DMS153 treated with DMSO at 0.1 percent for 48 hours (cell line): ENCODE results near the gene CORT.
"Not testable (repeated sequence)": the region's sequence is repeated elsewhere in the genome, so short reads cannot be mapped to it uniquely, and the experiment has no call there.

Experiments
- DNase-seq: peaks from one replicate; lab custom pipeline; 2025; ENCODE audit not compliant: unreplicated experiment; lab: John Stamatoyannopoulos, UW

The CORT gene

DNA sequence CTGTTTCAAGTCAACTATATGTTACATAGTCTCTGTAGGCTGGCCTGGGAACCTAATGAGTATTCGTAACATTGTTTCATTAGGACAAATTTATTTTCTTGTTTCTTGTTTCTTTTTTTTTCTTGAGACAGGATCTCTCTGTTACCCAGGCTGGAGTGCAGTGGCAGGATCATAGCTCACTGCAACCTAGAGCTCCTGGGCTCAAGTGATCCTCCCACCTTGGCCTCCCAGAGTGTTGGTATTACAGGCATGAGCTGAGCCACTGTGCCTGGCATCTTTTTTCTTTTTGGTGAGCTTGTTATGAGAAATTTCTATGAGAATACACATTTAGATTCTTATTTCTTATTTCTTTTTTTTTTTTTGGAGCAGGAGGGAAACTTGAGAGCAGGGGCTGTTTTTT, 12.8 kb upstream of the CORT start:
- no peak for DNase-seq

DNA sequence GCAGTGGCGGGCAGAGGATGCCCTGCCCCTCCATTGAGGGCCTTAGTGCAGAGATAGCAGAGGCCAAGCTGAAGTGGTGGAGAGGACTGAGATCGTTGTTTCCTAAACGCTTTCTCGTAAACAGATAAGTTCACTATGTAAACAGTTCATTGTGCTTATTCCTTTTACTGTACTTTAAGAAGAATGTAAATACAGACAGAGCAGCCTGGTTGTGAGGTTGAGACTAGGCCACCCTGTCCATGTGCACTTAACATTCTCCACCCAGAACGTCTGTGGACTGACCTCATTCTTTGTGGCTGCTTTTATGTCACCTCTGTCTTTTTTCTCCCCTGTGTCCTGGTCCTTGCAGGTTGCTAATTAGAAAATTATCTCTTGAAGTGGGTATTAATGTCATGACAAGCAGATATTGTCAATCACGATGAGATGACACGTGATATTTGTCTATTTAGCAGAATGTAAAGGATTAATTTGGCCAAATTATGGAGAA, 11.1 kb upstream of the CORT start:
- DNase-seq, result no peak

DNA sequence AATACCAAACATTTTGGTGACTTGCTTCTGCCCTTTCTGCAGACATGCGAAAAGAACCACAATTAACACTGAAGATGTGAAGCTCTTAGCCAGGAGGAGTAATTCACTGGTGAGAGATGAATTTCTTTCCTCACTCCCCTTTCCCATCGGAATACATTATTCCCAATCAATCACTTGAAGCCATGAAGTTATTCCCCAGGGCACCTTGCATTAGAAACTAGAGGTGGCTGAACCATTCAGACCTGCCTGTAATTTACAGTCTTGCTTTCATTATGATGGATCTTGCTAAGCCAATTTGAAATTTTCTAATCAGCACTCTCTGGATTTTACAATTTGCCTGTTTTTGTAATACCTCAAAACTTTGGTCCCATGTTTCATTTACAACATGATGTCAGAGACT, 9.5 kb upstream of the CORT start:
- DNase-seq, result no peak

DNA sequence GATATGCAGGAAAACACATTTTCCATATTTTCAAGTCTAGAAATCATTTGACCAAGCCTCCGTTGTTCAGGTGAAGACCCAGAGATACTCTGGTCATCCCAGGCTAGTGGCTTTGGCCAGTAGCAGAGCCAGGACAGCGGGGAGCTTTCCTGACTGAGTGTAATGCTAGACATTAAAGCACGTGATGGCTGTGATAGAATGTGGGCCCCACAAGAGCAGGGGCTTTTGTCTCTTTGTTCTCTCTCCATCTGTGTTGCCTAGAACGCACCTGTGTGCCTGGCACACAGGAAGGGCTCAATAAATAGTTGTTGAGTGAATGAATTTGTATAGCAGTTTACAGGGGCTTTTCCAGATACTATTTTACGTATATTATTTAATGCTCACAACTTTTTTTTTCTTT, 9.0 kb upstream of the CORT start:
- DNase-seq, result no peak

DNA sequence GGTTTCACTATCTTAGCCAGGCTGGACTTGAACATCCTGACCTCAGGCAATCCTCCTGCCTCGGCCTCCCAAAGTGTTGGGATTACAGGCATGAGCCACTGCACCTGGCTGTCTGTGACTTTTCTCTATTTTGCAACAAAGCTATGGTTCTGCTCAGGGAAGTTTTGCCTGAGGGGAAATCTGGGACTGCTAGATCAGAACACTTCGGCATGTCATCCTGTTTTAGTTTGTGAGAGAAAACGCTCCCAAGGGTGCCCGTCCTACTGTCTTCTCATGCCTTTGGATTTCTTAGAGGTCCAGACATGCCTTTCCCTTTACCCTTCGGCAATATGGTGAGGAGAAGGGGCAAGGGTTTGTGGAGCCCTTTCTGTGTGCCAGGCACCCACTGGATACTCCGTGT, 5.6 kb upstream of the CORT start:
- DNase-seq, result no peak

DNA sequence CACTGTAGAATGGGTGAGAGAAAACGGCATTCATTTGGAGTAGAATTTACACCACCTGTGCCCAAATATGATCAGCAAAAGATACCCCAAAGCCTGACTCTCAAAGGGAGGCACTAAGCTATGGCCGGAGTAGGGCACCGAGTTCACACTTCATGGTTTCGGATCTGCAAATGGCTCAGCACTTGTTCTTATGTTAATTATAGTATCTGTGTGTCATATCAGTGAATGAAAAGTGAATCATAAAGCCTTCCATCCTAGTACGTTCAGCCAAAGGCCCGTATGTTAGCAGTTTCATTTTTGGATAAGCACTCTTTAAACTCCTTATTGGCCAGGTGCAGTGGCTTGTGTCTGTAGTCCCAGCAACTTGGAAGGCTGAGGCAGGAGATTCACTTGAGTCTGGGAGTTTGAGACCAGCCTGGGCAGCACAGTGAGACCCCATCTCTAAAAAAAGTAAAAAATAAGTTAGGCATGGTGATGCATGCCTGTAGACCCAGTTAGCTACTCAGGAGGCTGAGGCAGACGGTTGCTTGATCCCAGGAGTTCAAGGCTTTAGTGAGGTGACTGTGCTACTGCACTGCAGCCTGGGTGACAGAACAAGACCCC, 4.9 kb upstream of the CORT start:
- DNase-seq, result no peak

DNA sequence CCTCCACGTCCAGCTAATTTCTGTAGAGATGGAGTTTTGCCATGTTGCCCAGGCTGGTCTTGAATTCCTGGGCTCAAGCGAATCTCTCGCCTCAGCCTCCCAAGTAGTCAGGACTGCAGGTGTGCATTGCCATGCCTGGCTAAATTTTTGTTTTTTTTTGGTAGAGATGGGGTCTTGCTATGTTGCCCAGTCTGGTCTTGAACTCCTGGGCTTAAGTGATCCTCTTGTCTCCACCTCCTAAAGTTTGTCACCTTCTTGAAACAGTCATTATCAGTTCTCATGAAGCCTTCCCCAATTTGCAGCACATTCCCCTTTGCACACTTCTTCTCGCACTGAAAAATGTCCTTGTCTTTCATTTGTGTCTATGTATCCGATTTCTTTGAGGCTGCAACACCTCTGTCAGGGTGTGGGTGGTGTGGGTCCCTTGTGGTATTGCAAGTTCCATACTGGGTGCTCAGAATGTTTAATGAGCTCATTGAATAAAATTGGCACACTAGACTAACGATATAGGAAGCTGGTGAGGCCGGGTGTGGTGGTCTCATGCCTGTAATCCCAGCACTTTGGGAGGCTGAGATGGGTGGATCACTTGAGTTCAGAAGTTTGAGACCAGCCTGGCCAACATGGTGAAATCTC, 2.9 kb upstream of the CORT start:
- DNase-seq, result no peak

DNA sequence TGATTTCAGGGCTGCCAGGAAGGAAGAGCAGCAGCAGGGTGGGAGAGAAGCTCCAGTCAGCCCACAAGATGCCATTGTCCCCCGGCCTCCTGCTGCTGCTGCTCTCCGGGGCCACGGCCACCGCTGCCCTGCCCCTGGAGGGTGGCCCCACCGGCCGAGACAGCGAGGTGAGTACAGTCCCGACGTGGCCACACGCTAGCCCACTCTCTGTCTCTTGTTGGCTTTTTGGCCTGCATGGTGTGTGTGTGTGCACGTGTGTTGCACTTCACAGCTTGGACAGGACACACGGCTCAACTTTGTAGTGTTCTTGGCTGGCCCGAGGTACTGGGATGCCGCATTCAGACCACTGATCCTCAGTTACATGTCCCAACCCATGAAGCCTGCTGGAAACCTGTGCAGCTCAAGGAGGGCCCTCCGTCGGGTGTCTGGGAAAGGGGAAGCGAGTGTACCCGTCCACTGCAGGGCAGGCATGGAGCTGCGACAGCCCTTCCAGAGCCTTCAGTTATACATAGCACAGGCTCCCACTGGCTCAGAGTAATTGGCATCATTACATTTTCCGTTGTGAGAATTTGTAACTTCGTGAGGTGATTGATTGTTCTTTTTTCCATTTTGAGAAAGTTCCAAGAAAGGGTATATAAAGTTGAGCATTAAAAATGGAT, 454 bp downstream of the CORT start:
- no peak for DNase-seq

DNA sequence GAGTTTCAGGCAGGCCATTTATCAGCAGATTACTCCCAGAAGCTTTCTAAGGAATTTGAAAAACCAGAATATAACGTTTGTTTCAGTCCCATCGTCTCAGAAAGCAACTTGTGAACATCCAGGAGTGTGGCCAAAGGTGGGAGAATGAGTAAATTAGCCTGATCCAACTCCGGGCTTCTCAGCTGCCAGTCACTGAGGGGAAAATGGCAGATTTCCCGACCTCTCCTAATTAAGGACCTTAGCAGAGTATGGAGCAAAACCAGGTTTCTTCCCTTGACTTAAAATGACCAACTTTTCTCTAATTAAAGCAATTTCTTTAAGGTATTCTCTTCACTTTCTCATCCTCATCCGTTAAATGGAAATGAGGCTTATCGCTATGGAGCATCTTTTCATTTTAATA, 1.0 kb downstream of the CORT start:
- DNase-seq, result no peak

DNA sequence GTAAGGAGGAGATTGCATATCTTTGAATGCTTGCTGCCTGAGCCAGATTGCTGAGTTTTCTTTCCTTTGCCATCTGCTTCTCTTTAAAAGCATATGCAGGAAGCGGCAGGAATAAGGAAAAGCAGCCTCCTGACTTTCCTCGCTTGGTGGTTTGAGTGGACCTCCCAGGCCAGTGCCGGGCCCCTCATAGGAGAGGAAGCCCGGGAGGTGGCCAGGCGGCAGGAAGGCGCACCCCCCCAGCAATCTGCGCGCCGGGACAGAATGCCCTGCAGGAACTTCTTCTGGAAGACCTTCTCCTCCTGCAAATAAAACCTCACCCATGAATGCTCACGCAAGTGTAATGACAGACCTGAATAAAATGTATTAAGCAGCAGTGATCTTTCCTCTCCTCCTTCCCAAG, 1.5 kb downstream of the CORT start:
- no peak for DNase-seq

DNA sequence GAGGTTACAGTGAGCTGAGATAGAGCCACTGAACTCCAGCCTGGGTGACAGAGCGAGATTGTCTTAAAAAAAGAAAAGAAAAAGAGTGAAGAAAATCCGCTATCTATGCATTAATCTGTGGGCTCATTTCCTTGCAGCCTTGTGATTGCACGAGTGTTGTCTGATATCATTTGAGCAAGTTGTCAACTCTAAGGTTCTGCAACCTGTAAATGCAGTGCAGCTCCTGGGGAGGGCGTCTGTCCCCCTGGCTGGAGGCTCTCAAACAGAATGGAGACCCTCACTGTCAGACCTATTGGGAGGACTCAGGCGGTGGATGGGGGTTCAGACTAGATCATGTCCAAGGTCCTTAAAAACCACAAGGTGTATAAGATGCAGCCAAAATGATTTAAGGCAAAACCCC, 6.2 kb downstream of the CORT start:
- DNase-seq, result no peak

DNA sequence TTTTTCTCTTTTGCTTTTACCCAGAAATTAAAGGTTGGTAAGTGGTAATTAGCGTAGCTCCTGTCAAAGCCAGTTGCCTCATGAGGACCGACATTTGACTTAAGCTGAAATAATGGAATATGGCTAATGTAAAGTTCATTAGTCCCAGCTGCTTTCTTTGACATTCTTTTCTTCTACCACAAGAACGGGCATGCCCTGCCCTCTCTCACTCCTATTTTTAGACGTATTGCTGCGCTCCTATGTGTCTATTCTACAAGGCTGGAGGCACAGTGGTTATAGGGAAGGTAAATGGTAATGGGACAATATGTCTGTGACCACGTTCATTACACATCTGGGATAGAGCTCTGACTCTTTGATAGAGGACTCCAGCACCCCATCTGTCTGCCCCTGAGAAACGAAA, 6.8 kb downstream of the CORT start:
- DNase-seq, result no peak

DNA sequence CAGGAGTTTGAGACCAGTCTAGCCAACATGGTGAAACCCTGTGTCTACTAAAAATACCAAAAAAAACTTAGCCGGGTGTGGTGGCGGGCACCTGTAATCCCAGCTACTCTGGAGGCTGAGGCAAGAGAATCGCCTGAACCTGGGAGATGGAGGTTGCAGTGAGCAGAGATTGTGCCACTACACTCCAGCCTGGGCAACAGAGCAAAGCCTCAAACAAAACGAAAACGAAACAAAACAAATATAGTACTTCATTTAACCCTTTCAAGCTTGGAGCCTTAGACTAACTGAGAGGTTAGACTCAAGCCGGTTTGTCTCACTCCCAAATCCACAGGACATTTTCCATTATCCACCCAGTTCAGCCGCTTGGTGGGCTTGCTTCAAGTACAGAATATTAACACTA, 7.6 kb downstream of the CORT start:
- not testable (repeated sequence) for DNase-seq

DNA sequence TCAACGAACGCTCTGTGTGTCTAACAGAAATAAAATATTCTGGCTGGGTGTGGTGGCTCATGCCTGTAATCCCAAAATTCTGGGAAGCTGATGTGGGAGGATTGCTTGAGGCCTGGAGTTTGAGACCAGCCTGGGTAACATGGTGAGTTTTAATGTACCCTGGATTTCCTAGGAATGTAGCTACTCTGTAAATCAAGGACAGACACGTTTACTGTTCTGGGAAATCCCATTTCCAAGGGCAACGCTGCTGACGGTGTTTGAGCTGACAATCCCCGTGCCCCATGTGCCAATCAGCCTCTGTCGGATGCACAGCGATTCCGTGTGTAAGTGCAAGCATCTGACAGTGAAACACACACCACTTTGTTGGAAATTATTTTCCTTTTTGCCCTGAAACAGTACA, 8.0 kb downstream of the CORT start:
- DNase-seq, result no peak

DNA sequence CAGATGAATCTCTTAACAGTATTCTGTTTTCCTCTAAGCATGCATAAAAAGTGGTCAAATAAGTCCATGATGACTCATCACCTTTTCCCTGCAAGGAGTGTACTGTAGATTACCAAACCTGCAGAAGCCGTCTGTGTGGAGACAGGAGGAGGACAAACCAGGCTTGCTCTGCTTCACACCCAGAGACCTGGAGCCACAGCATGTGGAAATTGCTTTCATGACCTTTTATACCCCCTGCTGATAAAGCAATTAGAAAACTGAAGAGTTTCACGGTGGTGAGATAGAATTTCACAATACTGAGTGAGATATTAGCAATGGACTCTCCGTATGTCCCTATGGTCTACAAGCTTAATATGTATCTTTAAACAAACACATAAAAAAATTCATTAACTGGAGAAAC, 9.4 kb downstream of the CORT start:
- no peak for DNase-seq

DNA sequence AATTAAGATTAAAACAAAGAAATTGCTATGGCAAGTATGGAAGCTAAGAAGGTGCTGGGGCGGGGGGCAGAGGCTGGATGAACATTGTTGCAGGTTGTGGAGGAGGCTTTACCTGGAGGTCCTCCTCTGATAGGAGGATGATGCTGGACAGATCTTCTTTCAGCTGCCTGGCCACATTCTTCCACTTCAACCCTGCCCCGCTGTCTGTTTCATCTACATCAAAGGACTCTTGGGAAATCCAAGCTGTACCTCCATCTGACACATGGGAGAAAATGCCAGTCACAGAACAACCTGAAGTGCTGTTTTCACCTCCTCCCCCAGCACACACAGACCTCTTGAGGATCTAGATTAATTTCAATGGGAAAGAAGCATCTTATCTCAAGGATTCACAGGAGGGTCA, 17.2 kb downstream of the CORT start:
- DNase-seq, result no peak

DNA sequence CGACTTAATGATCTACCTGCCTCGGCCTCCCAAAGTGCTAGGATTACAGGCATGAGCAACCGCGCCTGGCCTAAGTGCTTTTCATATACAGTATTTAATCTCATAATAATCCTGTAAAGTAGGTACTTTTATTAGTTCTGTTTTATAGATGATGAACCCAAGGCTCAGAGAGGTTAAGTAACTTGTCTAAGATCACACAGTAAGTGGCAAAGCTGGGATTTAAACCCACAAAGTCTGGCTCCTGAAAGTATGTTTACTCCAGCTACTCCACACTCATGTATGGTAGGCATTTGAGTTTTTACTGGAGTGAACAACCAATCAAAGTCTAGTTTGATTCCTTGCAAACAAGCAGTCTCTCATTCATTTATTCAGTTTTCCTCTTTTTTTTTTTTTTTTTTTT, 20.2 kb downstream of the CORT start:
- DNase-seq, result no peak

DNA sequence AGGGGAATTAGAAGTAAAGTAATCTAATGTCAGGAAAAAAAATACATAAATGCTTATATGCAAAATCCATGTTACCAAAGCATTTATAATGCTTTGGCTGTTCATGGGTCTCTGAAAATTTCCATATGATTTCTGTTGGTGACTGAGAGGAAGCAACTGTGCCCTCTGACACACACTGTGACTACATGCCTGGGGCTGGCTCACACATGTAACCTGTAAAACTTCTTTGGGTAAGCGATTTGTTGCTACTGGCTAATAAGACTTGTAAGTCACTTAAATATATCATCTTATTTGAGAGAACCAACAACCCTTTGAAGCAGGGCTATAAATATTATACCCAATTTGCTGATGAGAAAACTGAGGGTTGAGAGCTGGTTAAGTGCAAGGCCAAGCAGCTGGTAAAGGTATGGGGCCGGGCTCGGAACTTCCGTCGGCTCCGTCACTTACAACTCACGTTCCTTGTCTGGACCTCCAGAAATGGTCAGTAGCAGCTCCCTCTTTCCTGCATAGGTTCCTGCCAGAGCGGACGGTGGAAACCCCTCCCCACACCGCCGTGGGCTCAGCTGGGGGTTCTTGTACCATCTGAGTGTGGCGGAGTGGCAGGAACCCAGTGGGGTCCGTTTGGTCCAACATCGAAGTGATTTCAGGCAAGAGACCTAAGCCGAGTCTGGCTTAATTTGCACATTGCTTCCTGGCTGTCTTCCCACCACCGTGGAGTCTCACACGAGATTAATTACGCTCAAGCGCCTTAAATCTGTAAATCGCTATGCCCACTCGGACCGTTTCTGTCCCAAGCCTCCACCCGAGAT, 21.8 kb downstream of the CORT start:
- no peak for DNase-seq

DNA sequence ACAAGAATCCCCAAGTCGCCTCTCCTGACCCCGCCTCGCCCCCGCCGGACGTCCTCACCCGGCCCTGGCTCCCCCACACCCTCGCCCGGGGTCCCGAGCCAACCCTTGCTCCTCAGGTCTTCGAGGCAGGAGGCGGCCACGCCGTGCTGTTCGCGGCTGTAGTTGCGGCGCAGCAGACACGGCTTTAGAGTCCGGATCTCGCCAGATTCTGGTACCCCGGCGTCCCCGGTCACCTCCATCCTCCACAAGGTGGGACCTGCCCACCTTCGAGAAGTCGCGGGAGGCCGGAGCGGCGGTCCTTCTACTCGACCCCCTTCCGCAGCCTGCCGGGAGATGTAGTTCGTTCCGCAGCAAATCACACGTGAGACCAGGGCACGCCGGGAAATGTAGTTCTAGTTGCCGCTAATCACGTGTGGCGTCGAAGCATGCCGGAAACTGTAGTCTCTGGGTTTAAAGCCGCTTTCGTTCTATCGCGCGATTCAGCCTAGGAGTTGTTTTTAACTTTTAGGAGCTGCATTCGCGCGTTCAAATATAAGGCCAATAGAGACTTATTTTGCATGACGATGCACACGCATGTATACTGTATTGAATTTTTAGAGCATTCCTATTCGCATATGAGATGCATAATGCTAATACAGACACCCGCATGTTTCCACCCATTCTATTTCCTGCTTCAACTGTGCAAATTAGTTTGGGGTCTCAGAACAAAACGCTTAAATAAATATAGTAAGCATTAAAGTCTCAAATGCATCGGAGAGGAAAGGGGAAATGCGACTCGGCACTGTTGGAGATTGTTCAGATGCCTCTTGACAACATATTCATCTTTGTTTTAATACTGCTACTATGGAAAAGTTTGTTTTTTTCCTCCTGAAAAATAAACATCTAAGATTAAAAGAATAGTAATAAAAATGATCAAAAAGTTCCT, 22.7 kb downstream of the CORT start, which contains the start of gene DFFA:
DFFA (minus strand) TSS at position 310 of the 925 bp plus-strand sequence; CDS start at position 239, 71 bp downstream.
- peak; percentile 100 for DNase-seq

DNA sequence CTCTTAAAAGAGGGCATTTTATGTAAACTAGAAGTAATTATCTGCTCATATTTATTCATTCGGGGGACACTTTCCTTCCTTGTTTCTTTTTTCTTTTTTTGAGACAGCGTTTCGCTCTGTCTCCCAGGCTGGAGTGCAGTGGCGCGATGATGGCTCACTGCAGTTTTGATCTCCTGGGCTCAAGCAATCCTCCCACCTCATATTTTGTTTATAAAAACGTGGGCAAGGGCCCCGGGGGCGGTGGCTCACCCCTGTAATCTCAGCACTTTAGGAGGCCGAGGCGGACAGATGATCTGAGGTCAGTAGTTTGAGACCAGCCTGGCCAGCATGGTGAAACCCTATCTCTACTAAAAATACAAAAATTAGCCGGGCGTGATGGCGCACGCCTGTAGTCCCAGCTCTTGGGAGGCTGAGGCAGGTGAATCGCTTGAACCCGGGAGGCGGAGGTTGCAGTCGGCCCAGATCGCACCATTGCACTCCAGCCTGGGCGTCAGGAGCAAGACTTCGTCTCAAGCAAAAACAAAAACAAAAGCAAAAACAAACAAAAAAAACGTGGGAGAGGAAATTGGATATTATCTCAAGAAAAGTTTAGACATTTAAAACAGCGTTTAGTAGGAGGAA, 23.4 kb downstream of the CORT start:
- no peak for DNase-seq
